ENCODE results near the gene RAB30. TPM values are rescaled to one million over a fixed set of nuclear protein-coding genes. Genes with fewer than 3 reads are reported as not detected.

Gene RAB30
- total RNA-seq, 2 experiments from 2014 or later: 8.7 to 10.7 TPM

GRCh38 chr11:83092488-83093384, 21.0 kb upstream of the RAB30 start:
- CTCF ChIA-PET: interaction anchor here (1.4 kb wide), 1 partner anchor 18 kb away, joined by 3 read pairs; no protein-coding TSS in a partner anchor
- Mint-ChIP-seq H3K9me3 (no peaks in the 10 kb centered on the region), H3K4me1 (no peaks in the 10 kb centered on the region), H3K36me3 (ENCODE audit: low read depth) (no peaks in the 10 kb centered on the region), H3K4me3 (no peak overlapping the region), H3K27ac (no peak overlapping the region), H3K27me3 (no peaks in the 10 kb centered on the region)
- POLR2A ChIA-PET: no interaction called here
- DNase-seq: no peak

- no peak for DNase-seq
- ChIA-PET CTCF (interaction anchor here (1.1 kb wide), 1 partner anchor 14 kb away, joined by 3 read pairs; no protein-coding TSS in a partner anchor), POLR2A (no interaction called here)
- H3K4me3 Mint-ChIP-seq: no peak overlapping the region
- no peaks in the 10 kb centered on the region for H3K4me1 Mint-ChIP-seq
- H3K27ac Mint-ChIP-seq: no peak overlapping the region
- no peaks in the 10 kb centered on the region for H3K9me3 Mint-ChIP-seq
- no peaks in the 10 kb centered on the region for H3K27me3 Mint-ChIP-seq
- no peaks in the 10 kb centered on the region for H3K36me3 Mint-ChIP-seq (ENCODE audit: low read depth)
Observed at GRCh38 chr11:83088965-83089364, 17.3 kb upstream of the RAB30 start.

- CTCF ChIA-PET: no interaction called here
- POLR2A ChIA-PET: no interaction called here
- Mint-ChIP-seq H3K36me3 (ENCODE audit: low read depth) (no peaks in the 10 kb centered on the region), H3K27ac (no peak overlapping the region), H3K4me3 (no peak overlapping the region), H3K4me1 (no peaks in the 10 kb centered on the region), H3K9me3 (no peaks in the 10 kb centered on the region), H3K27me3 (no peaks in the 10 kb centered on the region)
- no peak for DNase-seq
Observed at GRCh38 chr11:83087035-83087434, 15.3 kb upstream of the RAB30 start.

- Mint-ChIP-seq H3K9me3 (no peaks in the 10 kb centered on the region), H3K4me1 (peaks cover 16% of the 10 kb centered on the region), H3K4me3 (no peak overlapping the region), H3K36me3 (ENCODE audit: low read depth) (peaks cover 21% of the 10 kb centered on the region), H3K27me3 (no peaks in the 10 kb centered on the region), H3K27ac (no peak overlapping the region)
- CTCF ChIA-PET: interaction anchor here (1.5 kb wide), 1 partner anchor 17 kb away, joined by 4 read pairs; no protein-coding TSS in a partner anchor
- POLR2A ChIA-PET: interaction anchor here (0.6 kb wide), 1 partner anchor 1946 kb away, joined by 3 read pairs; no protein-coding TSS in a partner anchor
- DNase-seq: no peak
Observed at GRCh38 chr11:83079820-83080219, 8.1 kb upstream of the RAB30 start.

- ChIA-PET POLR2A (no interaction called here), CTCF (no interaction called here)
- Mint-ChIP-seq H3K4me1 (peaks cover 30% of the 10 kb centered on the region), H3K4me3 (no peak overlapping the region), H3K9me3 (no peaks in the 10 kb centered on the region), H3K27me3 (no peaks in the 10 kb centered on the region), H3K36me3 (ENCODE audit: low read depth) (peaks cover 30% of the 10 kb centered on the region), H3K27ac (peak overlapping the region; percentile 31)
- DNase-seq: no peak
Observed at GRCh38 chr11:83078269-83078668, 6.6 kb upstream of the RAB30 start.

GRCh38 chr11:83073884-83074283, 2.2 kb upstream of the RAB30 start:
- ChIA-PET CTCF (interaction anchor here (0.6 to 2.5 kb wide), 7 partner anchors 8 to 86 kb away, joined by 3 to 11 read pairs (median 3); no protein-coding TSS in a partner anchor), POLR2A (interaction anchor here (0.5 to 0.6 kb wide), 2 partner anchors 9 to 16 kb away, joined by 3 to 4 read pairs; no protein-coding TSS in a partner anchor)
- Mint-ChIP-seq H3K36me3 (ENCODE audit: low read depth) (peaks cover 31% of the 10 kb centered on the region), H3K4me1 (peaks cover 41% of the 10 kb centered on the region), H3K9me3 (no peaks in the 10 kb centered on the region), H3K4me3 (no peak overlapping the region), H3K27me3 (peaks cover 2% of the 10 kb centered on the region), H3K27ac (peak overlapping the region; percentile 65)
- no peak for DNase-seq

GRCh38 chr11:83073258-83073657, 1.6 kb upstream of the RAB30 start:
- Mint-ChIP-seq H3K36me3 (ENCODE audit: low read depth) (peaks cover 28% of the 10 kb centered on the region), H3K27ac (no peak overlapping the region), H3K4me3 (no peak overlapping the region), H3K27me3 (peaks cover 2% of the 10 kb centered on the region), H3K9me3 (no peaks in the 10 kb centered on the region), H3K4me1 (peaks cover 42% of the 10 kb centered on the region)
- ChIA-PET POLR2A (no interaction called here), CTCF (interaction anchor here (0.6 to 2.5 kb wide), 4 partner anchors 11 to 48 kb away, joined by 3 to 11 read pairs (median 4); no protein-coding TSS in a partner anchor)
- DNase-seq: no peak

- H3K4me3 Mint-ChIP-seq: no peak overlapping the region
- H3K27me3 Mint-ChIP-seq: peaks cover 2% of the 10 kb centered on the region
- peaks cover 44% of the 10 kb centered on the region for H3K4me1 Mint-ChIP-seq
- no peak overlapping the region for H3K27ac Mint-ChIP-seq
- CTCF ChIA-PET: interaction anchor here (0.7 to 1.2 kb wide), 5 partner anchors 12 to 85 kb away, joined by 3 read pairs; partner anchors contain the start of gene PCF11
- H3K9me3 Mint-ChIP-seq: no peaks in the 10 kb centered on the region
- H3K36me3 Mint-ChIP-seq (ENCODE audit: low read depth): peaks cover 27% of the 10 kb centered on the region
- no peak for DNase-seq
- POLR2A ChIA-PET: interaction anchor here (0.6 to 1.0 kb wide), 2 partner anchors 84 to 148 kb away, joined by 3 to 8 read pairs; partner anchors contain the start of gene PCF11
Observed at GRCh38 chr11:83072350-83073242, 899 bp upstream of the RAB30 start.

- POLR2A ChIA-PET: no interaction called here
- DNase-seq: peak; percentile 37
- no peak overlapping the region for H3K27ac Mint-ChIP-seq
- peaks cover 2% of the 10 kb centered on the region for H3K27me3 Mint-ChIP-seq
- CTCF ChIA-PET: interaction anchor here (0.9 kb wide), 1 partner anchor 85 kb away, joined by 3 read pairs; no protein-coding TSS in a partner anchor
- peaks cover 18% of the 10 kb centered on the region for H3K36me3 Mint-ChIP-seq (ENCODE audit: low read depth)
- no peak overlapping the region for H3K4me3 Mint-ChIP-seq
- peaks cover 44% of the 10 kb centered on the region for H3K4me1 Mint-ChIP-seq
- H3K9me3 Mint-ChIP-seq: no peaks in the 10 kb centered on the region
Observed at GRCh38 chr11:83070731-83071566, 748 bp downstream of the RAB30 start.

- H3K4me1 Mint-ChIP-seq: peaks cover 37% of the 10 kb centered on the region
- ChIA-PET POLR2A (no interaction called here), CTCF (no interaction called here)
- H3K4me3 Mint-ChIP-seq: no peak overlapping the region
- H3K27me3 Mint-ChIP-seq: peaks cover 2% of the 10 kb centered on the region
- H3K36me3 Mint-ChIP-seq (ENCODE audit: low read depth): peaks cover 18% of the 10 kb centered on the region
- H3K9me3 Mint-ChIP-seq: no peaks in the 10 kb centered on the region
- peak overlapping the region; percentile 10 for H3K27ac Mint-ChIP-seq
- DNase-seq: no peak
Observed at GRCh38 chr11:83070044-83070701, 1.5 kb downstream of the RAB30 start.

- Mint-ChIP-seq H3K9me3 (no peaks in the 10 kb centered on the region), H3K27me3 (peaks cover 2% of the 10 kb centered on the region), H3K4me1 (peaks cover 31% of the 10 kb centered on the region), H3K4me3 (no peak overlapping the region), H3K36me3 (ENCODE audit: low read depth) (peaks cover 15% of the 10 kb centered on the region), H3K27ac (peak overlapping the region; percentile 10)
- DNase-seq: no peak
- ChIA-PET POLR2A (no interaction called here), CTCF (no interaction called here)
Observed at GRCh38 chr11:83069441-83070043, 2.2 kb downstream of the RAB30 start.
